Measurements from ENCODE around the gene FHOD3.

The FHOD3 gene

DNA sequence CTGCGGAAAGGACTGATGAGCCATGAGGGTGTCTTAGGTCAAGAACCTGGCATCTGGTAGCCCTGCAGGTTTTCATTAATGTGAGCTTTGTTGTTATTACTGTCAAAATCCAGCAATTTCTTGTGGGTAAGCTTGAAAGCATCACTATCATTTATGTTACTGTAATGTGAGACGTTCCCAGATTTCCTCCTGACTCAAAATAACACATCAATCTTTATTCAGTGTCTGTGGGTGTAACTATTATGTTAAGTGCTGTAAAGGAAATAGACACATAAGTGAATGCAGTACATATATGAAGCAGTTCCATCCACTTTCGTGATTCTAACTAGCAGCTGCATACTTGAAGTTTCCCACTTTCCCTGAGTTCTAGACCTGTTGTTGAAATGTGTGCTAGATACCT is 89.8 kb downstream of the FHOD3 start:
- DNase-seq: no peak

DNA sequence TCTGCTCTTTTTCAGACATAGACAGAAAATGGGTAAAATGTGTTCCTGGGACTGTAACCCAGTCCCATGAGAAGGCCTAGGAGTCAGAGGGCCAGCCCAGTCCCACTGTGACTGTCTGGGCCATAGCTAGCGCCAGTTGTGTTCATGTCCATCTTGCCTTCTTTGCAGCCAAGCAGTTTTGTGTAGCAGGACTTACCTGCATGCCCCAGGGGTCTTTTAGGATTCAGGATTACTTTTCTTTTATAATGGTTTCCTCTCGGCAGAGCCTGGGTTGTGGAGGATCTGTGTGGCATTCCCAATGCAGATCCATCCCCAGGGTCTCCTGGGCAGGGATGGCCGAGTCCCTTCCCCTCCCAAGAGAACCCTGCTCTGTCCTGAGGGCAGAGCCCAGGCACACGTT is 90.8 kb downstream of the FHOD3 start:
- no peak for DNase-seq

DNA sequence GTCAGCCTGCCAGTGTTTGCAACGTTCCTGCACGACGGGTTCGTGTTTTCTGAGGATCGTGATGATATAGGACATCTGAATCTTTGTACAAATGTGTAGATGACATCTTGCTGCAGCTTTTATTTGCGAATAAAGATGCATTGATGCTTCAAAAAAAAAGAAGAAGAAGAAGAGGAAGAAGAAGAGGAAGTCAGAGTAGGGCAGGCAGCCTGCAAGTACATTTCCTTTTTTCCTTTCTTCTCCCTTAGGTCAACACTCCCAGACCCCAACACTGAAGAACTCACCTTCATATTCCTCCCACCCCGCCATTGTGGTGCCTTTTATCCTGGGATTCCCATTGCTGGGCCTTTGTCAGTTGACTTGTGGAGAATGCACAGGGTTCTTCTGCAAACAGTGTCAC is 91.5 kb downstream of the FHOD3 start:
- DNase-seq: no peak

DNA sequence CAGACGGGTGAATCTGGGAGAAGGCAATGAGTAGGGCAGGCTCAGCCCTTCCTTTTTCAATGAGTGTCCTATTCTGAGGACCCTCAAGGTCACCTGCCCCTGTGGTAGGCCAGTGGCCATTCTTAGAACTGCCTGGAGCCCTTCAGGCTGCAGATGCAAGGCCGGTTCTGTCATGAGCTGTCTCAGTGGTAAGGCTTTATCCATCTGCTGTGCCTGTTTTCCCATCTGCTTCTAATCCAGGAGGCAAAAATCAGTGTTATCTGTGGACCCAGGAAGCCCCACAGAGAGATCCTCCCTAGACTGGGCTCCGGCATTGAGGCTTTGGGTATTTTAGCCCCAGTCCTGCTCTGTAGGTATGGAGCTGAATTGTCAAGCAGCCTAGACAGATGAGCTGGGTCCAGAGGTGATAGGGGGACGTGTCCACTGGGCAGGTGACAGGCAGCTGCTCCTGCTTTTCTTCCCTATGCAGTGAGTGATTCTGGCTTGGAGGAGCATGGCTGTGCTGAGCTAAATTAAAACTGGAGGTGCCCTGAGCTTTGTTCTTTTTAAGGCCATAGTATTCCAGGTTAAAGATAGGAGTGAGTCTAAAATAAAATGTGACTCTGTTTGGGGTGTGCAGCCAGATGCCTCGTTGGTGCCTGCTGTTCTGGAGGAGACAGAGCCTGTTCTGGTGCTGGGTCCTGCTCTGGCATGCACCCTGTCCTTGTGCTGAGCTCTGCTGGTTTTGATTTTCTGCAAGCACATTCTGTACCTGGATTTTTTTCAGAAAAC is 92.5 kb downstream of the FHOD3 start:
- DNase-seq: no peak

DNA sequence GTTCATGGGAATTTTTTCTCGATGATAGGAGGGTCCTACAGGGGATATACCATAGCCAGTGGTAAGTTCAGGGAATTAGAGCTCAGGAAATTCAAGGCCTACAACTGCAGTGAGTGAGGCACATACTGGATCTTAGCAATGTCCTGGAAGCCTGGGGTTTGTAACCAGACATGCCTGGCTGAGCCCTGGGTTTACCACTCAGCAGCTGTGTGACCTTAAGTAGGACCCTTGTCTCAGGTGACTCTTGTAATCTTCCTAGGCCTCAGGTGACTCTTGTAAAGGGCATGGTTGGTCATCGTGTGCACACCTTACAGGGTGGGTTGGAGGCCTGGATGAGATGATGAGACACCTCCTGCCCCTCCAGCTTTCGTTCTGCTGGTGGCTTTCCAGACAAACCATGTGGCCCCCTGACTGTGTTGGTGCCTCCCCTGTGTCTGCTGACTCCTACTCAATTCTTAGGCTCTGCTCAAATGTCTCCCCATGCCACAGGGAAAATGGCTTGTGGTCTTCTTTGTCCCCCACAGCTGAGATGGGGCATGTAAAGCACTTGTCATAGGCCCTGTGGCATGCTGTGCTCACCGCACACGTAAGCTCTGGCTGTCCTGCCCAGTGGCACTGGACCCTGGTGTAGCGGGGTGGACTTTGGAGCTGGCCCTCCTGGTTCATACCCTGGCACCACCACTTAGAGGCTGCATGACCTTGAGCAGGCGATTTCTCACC is 94.1 kb downstream of the FHOD3 start:
- no peak for DNase-seq

DNA sequence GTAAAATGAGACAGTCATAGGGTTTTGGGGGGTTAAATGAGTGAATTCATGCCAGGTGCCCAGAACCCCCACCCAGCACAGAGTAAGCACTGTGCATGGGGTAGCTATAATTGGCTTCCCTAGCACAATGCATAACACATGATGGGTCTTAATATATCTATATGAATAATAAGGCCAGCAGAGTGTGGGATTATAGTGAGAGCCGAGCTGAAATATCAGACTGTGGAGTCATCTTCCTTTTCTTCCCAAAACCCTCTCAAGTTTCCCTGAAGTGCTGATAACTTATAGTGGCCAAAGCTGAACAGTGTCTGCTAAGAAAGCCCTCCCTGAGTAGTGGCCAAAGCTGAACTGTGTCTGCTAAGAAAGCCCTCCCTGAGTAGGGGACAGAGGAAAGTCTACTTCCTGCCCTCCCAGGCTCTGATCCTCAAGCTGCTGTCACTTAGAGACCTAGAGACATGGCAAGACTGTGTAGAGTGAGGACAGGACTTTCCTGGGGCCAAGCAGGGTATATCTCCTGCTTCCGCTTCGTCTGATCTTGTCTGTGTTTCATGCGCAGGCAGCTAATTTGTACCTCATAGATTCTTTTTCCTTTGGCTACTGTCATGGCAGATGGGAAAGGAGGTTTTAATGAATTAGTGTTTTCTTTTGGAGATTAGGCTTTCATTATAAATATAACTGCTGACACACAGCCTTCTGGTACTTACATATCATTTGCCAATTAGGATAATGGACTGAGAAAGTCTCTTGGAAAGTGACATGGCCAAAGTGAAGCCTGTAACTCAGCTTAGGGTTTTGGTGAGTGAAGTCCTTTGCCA is 94.9 kb downstream of the FHOD3 start:
- no peak for DNase-seq

DNA sequence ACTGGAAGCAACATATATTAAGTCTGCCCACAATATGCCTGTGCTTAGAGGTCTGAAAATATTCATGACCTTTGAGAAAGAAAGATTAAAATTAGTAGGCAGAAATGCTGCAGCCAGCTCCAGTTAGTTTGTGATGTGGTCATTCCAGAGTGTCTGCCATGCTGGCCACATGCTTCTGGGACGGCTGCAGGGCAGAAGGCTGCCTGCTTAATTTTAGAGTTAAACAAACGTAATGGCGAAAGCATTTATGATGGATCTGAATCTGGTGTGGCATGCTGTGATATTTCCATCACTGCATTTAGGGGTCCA is 95.4 kb downstream of the FHOD3 start:
- no peak for DNase-seq

DNA sequence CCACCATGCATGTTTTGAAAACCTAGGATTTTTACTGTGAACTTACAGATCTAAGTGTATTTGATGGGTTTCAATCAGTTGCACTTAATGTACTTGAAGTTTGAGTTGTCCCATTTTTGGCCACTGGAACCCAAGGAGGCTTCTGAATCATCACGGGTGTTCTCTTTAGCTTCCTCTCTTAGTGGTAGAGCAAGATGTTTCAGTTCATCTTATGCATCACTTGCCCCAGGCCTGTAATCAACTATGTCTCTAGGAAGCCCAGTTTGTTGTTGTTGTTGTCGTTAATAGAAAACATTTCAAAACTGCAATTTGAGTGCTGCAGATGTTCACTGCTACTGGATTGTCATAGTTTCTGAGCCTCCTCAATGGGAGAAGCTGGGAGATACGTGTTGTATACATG is 97.0 kb downstream of the FHOD3 start:
- DNase-seq: no peak

DNA sequence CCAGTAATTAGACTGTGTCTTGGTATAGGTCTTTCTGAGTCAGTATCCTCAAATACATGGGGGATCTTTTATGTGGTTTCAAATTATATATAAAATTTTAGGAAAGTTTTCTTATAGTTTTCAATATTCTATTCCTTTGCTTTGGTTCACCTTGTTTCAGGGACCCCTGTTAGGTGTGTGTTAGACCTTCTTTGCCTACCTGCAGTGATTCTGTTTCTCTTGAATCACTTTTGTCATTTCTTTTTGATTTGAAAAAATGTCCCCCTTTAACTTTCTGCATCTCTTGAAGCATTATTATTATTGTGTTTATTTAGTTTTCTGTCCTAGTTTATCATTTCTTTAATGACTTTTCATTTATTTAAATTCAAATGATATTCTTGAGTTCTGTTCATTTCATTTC is 98.7 kb downstream of the FHOD3 start:
- no peak for DNase-seq

DNA sequence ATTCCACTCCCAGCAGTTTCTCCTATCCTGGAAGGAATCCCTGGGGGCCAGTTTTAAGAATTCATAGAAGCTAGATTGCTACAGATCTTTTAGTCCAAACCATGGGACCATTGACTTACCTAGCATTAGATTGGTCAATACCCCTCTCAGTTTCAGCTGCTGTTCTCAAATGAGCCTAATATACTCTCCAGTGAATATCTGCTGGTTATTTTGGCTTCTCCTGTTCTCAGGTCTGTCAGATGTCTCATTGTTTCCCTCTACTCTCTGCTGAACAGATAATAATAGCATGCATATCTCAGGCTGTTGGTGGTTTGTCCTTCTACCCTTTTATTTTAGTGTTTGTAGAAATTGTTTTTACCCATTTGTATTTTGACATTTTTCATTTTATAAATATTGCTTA is 99.5 kb downstream of the FHOD3 start:
- no peak for DNase-seq

DNA sequence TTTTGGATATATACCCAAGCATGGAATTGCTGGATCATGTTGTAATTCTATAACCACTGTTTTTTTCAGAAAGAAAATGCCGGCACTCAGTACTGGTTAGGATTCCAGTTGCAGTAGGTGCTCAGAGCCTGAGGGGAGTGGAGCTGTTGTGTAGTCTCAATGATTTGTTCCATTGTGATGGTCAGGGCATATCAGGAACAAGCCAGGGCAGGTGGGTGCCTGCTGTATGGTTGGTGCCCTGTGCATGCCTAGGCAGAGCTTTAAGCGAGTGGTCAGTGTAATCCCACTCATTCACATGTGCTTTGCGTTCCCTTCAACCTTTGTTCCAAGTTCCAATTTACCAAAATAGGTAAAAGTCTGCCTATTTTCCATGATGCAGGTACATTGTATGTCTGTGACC is 100.9 kb downstream of the FHOD3 start:
- DNase-seq: no peak

DNA sequence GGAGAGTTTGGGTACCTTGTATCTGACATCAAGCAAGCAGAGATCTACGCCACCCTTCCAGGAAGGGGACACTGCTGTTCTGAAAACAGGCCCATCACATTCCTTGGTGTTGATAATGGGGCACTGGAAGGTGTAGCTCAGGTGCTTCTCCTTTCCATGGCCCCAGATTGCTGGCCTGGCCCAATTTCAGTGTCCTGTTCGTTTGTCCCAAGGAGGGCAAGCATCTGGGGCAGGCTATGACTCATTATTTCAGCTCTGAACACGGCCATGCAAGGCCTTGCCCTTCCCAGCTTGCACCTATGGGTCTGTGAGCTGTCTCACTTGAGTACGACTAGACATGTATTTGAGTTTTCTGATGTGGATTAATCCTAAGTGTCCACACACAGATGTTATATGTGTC is 101.5 kb downstream of the FHOD3 start:
- no peak for DNase-seq

DNA sequence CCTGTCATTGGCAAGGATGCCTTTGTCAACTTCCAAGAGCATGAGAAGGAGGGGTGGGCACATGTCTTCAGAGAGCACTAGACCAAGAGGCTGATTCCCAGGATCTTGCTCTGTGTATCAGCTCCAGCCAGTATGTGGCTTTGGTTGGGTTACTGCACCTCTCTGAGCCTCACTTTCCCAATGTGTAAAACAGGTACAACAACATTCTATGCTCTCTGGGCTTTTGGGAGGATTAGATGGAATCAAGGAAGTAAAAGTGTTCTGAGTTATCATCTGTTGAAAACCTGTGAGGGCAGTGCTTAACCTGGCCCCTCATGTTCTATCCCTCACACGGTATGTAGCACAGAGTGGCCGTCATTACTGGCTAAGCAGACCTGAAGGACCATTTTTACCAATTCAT is 103.9 kb downstream of the FHOD3 start:
- DNase-seq: no peak

DNA sequence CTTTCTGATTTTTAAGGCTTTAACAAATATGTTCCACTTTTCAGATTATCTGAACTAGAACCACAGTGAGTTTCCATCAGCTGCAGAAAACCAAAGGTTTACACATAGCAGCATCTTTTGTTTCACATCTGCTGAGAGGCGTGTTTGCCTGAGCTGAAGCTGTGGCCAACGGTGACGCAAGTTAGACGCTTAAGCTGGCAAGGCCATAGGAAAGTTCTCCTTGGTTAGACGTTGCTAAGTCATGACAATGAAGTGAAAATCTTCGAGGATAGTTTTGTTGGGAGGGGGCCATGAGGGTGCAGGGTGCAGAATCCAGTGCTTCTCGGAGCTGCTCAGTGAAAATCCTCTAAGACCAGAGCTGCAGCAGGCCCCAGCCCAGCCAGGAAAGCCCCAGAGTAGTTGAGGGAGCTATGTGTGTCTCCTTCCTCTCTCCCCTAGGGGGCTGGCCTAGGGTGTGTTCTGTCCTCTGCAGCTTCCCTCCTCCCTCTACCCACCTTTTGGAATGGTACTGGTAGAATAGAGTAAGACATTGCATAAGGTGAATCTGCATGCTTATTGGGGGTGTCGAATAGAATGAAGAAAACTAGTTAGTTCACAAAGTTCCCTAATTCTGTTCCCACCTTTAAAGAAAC is 105.4 kb downstream of the FHOD3 start:
- no peak for DNase-seq

DNA sequence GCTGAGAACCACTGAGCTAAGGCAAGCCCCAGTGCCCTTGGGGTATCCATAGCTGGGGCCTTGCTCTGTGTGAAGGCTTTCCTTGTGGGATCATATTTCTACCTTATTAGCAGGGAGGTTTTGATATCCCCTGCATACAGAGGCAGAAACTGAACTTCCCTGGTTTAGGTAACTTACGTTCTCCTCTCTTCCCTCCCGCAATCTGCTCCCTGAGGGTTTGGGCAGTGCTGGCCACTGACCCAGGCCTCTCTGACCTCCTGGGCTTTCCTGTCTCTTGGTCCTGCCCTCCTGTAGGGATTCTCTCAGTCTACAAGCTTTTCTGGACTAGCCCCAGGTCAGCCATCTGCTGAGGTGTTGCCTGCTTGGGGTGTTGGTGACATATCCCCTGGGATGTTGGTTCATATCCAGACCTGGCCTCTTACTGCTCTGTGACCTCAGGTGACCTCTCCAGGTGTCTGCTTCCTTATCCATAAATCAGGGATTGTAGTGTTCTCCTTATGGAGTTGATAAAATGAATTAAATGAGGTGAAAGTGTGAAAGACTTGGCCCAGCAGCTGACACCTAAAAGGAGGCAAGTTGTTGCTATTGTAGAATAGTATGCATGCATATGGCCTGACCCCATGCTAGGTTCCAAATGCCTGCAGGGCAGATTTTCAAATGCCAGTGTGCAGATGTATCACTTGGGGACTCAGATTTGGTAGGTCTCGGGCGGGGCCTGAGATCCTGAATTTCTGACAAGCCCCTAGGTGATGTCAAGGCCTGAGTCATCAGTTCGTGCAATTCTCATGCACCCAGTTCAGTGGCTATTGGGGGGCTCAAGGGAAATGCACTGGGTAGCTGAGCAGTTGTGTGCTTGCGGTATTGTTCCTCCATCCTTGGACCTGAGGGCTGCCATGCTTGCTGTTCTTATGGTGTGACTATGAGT is 106.6 kb downstream of the FHOD3 start:
- DNase-seq: no peak

DNA sequence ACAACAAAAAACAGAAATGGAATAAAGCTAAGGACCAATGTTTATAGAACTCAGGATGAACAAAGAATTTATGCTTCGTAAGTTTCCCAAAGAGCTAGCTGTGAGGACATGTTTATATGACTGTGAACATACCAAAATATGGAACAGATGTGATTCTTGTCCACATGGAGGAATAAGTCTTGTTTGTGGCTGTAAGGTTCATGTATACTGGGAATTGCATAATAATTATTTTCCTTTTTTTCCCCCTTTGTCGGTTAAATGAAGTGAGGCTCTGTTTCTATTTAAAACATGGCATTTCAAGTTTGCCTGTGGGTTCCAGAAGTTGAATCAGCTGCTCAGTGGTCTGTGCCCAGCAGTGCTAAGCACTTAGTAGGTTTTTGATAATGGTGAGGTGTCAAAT is 108.1 kb downstream of the FHOD3 start:
- DNase-seq: no peak

DNA sequence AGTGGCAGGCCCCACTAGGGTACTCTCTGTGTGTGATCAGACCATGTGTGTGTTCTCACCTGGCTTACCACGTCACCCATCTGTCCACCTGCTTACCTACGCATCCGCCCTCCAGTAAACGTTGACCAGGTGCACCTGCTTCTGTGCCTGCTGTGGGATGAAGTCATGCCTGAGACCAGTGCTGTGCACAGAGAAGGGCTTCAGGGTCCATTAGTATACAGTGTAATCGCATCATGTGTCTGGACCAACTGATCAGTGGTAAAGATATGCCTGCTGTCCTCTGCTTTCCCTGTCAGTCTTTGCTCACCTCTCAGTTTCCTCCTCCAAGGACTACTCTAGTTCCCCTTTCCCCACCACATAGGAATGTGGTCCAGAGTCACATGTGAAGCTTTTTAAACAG is 109.3 kb downstream of the FHOD3 start:
- DNase-seq: no peak

DNA sequence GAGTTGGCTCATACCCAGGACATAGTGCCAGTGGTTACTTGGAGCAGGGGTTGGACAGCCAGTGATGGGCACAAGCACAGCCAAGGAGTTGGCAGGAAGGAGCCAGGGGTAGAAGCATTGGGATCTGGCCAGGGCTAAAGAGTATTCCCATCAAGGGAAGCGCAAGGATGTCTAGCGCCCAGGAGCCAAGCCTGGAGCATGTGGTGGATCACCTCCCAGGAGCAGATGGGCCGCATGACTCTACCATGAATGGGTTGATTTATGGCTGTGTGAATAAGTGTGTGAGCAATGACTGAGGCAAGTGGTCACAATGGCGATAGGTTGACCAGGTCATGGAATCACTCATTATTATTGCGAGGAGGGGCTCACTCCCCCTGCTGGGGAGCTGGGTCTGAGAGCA is 111.1 kb downstream of the FHOD3 start:
- DNase-seq: no peak

DNA sequence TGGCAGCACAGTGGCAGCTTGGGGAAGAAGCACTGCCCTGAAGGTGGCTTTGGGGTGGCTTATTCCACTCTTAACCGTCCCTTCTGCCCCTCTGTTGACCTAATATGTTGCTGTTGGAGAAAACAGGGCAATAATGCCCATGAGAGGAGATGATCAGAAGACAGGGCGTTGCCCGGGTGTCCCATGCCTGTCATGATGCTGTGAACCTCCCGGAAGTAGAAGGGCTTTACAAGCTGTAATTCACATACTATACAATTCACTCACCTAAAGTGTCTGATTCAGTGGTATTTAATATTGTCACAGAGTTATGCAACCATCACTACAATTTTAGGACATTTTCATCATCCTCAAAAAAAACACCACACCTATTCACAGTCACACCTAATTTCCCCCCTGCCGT is 112.3 kb downstream of the FHOD3 start:
- no peak for DNase-seq

DNA sequence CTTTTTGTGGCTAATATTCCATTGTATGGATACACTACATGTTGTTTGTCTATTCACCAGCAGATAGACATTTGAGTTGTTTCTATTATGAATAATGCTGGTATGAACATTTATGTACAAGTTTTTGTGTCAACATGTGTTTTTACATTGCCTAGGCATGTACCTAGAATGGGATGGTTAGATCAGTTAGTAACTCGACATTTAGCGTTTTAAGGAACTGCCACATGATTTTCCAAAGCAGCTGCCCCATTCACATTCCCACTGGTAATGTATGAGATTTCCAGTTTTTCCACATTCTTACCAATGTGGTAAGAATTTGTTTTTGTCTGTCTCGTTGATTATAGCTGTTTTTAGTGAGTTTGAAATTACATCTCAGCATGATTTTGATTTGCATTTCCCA is 112.8 kb downstream of the FHOD3 start:
- DNase-seq: no peak

DNA sequence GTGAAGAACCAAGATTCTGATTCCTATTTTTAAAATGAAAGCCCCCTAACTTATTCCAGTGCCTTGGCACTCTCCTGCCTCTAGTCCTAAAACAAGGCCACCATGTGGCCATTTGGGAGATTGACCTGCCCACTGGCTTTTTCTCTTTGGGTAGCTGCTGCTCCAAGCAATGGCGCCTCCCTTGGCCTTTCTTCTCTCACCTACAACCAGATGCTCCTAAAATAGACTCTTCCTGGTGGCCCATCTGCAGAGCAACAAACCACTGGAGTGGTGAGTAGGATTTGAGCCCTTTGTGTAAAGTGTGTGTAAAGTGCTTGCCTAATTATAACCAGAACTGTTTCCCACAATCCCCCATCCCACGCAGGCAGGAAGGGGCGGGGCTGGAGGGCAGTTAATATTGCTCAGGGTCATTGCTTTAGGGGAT is 114.2 kb downstream of the FHOD3 start:
- no peak for DNase-seq

DNA sequence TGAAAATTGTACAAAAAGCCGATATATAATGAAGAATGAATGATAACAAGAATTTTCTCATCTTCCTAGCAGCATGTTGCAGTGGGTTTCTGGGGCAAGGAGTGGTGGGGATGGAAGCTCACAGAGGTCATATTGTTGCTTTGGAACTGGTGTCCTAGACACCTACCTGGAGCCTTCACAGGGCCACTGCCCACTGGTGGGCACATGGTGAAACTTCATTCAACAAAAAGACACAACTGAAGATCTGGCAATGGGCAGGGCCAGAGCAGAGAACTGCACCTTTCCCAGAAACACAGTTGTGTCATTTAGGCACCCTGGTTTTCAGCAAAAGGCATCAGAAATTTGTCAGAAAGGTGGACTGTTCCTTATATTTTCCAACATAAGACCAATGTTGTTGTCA is 115.3 kb downstream of the FHOD3 start:
- DNase-seq: no peak

DNA sequence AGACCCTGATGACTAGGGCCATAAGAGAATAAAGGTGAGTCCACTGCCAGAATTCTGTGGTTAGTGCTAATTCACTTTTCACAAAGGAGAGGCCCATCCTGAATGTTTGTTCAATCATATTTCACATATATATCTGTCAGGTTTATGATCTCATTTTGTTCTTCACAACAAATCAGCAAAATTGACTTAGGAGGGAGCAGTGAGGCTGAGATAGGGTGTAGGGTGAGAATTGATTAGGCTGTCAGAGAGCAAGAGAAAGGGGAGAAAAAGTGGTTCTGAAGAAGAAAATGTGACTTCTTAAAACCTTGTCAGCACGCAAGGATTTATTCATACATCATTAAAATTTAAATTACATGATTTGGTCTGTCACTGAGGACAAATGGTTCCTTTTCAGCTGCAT is 117.7 kb downstream of the FHOD3 start:
- DNase-seq: no peak

Data from activated effector memory CD4-positive, alpha-beta T cell treated with Interleukin-2 at 50 U/mL for 16 hours (primary cell).